HG02981 (cell line): Measurements from ENCODE around the gene TENM4.
A peak's percentile ranks its signal among the peaks of the same experiment; 100 is the strongest.
"Not testable (repeated sequence)": the region's sequence is repeated elsewhere in the genome, so short reads cannot be mapped to it uniquely, and the experiment has no call there.

ENCODE experiments used
- ATAC-seq: cut with Tn5 transposase; IDR thresholded peaks from one replicate; pipeline ENCODE4 v1.9.1; 2021; ENCODE audit warnings: mild to moderate bottlenecking, moderate library complexity; ENCODE audit not compliant: unreplicated experiment

Gene TENM4

GRCh38 chr11:78655561-78655960, 785.3 kb downstream of the TENM4 start:
- no peak for ATAC-seq

- no peak for ATAC-seq
These were observed 786.0 kb downstream of the TENM4 start for GRCh38 chr11:78654866-78655265.

GRCh38 chr11:78654071-78654470, 786.8 kb downstream of the TENM4 start:
- ATAC-seq: no peak

- ATAC-seq: no peak
These were observed 787.4 kb downstream of the TENM4 start for GRCh38 chr11:78653294-78653909.

- ATAC-seq: no peak
These were observed 788.0 kb downstream of the TENM4 start for GRCh38 chr11:78652843-78653239.

GRCh38 chr11:78651923-78652842, 788.6 kb downstream of the TENM4 start:
- ATAC-seq: no peak

GRCh38 chr11:78651136-78651775, 789.6 kb downstream of the TENM4 start:
- no peak for ATAC-seq

- ATAC-seq: no peak
These were observed 791.2 kb downstream of the TENM4 start for GRCh38 chr11:78649361-78650215.

- ATAC-seq: no peak
These were observed 792.6 kb downstream of the TENM4 start for GRCh38 chr11:78647986-78648875.

GRCh38 chr11:78647266-78647915, 793.4 kb downstream of the TENM4 start:
- no peak for ATAC-seq

- no peak for ATAC-seq
These were observed 794.2 kb downstream of the TENM4 start for GRCh38 chr11:78646564-78647185.

GRCh38 chr11:78645226-78646202, 795.3 kb downstream of the TENM4 start:
- peak; percentile 78 for ATAC-seq

- ATAC-seq: no peak
These were observed 797.2 kb downstream of the TENM4 start for GRCh38 chr11:78643676-78644056.

GRCh38 chr11:78642979-78643675, 797.7 kb downstream of the TENM4 start:
- no peak for ATAC-seq

GRCh38 chr11:78641541-78641940, 799.3 kb downstream of the TENM4 start:
- no peak for ATAC-seq

- no peak for ATAC-seq
These were observed 802.0 kb downstream of the TENM4 start for GRCh38 chr11:78638704-78639380.

GRCh38 chr11:78637527-78637926, 803.3 kb downstream of the TENM4 start:
- not testable (repeated sequence) for ATAC-seq
